GM23338 (cell line): ENCODE measurements around the gene SLC39A13. TPM values are rescaled to one million over a fixed set of nuclear protein-coding genes. Genes with fewer than 3 reads are reported as not detected.
A peak's percentile ranks its signal among the peaks of the same experiment; 100 is the strongest.

Source experiments
- ATAC-seq: fragments of 200-7000 bp; cut with Tn5 transposase; 3 replicates; pipeline ENCODE4 v1.9.1; 2020
- DNase-seq: peaks from one replicate; pipeline ENCODE4 v3.0.0-alpha.2; 2015; ENCODE audit warnings: low spot score
- H2AFZ ChIP-seq: fragments of 200-600 bp; sonication (generic); 2 replicates; pipeline ENCODE4 v1.8.0; 2016; ENCODE audit warnings: antibody characterized with exemption, mild to moderate bottlenecking, moderate library complexity
- H3F3A ChIP-seq: fragments of 200-600 bp; sonication (generic); replicated peaks from 2 replicates; pipeline ENCODE4 v1.8.0; 2017; ENCODE audit warnings: antibody characterized with exemption, mixed run types, low read depth
- H3K27ac ChIP-seq: fragments of 200-600 bp; sonication (generic); 2 replicates; pipeline ENCODE4 v1.6.1; 2016; ENCODE audit warnings: low read depth
- H3K27me3 ChIP-seq: fragments of 200-600 bp; sonication (generic); 2 replicates; pipeline ENCODE4 v1.8.0; 2016; ENCODE audit warnings: mild to moderate bottlenecking, mixed run types, moderate library complexity; ENCODE audit not compliant: insufficient read depth
- H3K36me3 ChIP-seq: fragments of 200-600 bp; sonication (generic); 2 replicates; pipeline ENCODE4 v1.8.0; 2016; ENCODE audit warnings: mild to moderate bottlenecking; ENCODE audit not compliant: insufficient read depth
- H3K4me1 ChIP-seq: fragments of 200-600 bp; sonication (generic); 2 replicates; pipeline ENCODE4 v1.8.0; 2016; ENCODE audit warnings: mild to moderate bottlenecking, moderate library complexity; ENCODE audit not compliant: insufficient read depth
- H3K4me2 ChIP-seq: fragments of 200-600 bp; sonication (generic); 2 replicates; pipeline ENCODE4 v1.7.1; 2017; ENCODE audit warnings: mixed run types
- H3K4me3 ChIP-seq: fragments of 200-600 bp; sonication (generic); 2 replicates; pipeline ENCODE4 v1.6.1; 2016; ENCODE audit warnings: mixed run types
- H3K79me2 ChIP-seq: fragments of 200-600 bp; sonication (generic); replicated peaks from 2 replicates; pipeline ENCODE4 v1.8.0; 2017; ENCODE audit warnings: mild to moderate bottlenecking; ENCODE audit not compliant: insufficient read depth
- H3K9me2 ChIP-seq: fragments of 200-600 bp; sonication (generic); 2 replicates; pipeline ENCODE4 v1.8.0; 2017; ENCODE audit not compliant: insufficient read depth
- H4K20me1 ChIP-seq: fragments of 200-600 bp; sonication (generic); replicated peaks from 2 replicates; pipeline ENCODE4 v1.8.0; 2017; ENCODE audit warnings: mild to moderate bottlenecking; ENCODE audit not compliant: insufficient read depth
- H3K27ac Mint-ChIP-seq: 2 replicates; pipeline ENCODE4 v1.8.0; 2020; ENCODE audit warnings: inconsistent platforms, mild to moderate bottlenecking, moderate library complexity, mixed read lengths
- H3K27me3 Mint-ChIP-seq: 3 replicates; pipeline ENCODE4 v1.8.0; 2022; ENCODE audit warnings: low read depth, mild to moderate bottlenecking, moderate library complexity, mixed read lengths, inconsistent platforms; ENCODE audit not compliant: insufficient read depth, poor library complexity
- H3K36me3 Mint-ChIP-seq: 3 replicates; pipeline ENCODE4 v1.8.0; 2021; ENCODE audit warnings: low read depth, mild to moderate bottlenecking, inconsistent platforms, moderate library complexity, mixed read lengths
- H3K4me1 Mint-ChIP-seq: 3 replicates; pipeline ENCODE4 v1.8.0; 2020; ENCODE audit warnings: mild to moderate bottlenecking, inconsistent platforms, mixed read lengths
- H3K4me3 Mint-ChIP-seq: 3 replicates; pipeline ENCODE4 v1.8.0; 2021; ENCODE audit warnings: moderate library complexity, mild to moderate bottlenecking, inconsistent platforms, mixed read lengths
- H3K9me3 Mint-ChIP-seq: 3 replicates; pipeline ENCODE4 v1.8.0; 2020; ENCODE audit warnings: moderate library complexity, mild to moderate bottlenecking, inconsistent platforms, mixed read lengths
- CTCF ChIP-seq, 2 experiments: fragments of 200-600 bp in 1 of 2; sonication (generic) in 1 of 2; conservative IDR thresholded peaks; 2 replicates each; pipeline versions ENCODE4 v1.5.1 to v1.6.1; 2016 to 2017; ENCODE audit warnings: antibody characterized with exemption in 2 of 2, low read depth in 2 of 2, mild to moderate bottlenecking in 2 of 2, moderate library complexity in 1 of 2
- ETS1 ChIP-seq: IDR thresholded peaks from 2 replicates; pipeline ENCODE4 v1.6.1; 2016; ENCODE audit warnings: antibody characterized with exemption
- EZH2 ChIP-seq: fragments of 200-600 bp; sonication (generic); IDR thresholded peaks from one replicate; pipeline ENCODE4 v1.8.0; 2017; ENCODE audit warnings: antibody characterized with exemption, mild to moderate bottlenecking, low read depth; ENCODE audit not compliant: unreplicated experiment
- NANOG ChIP-seq: IDR thresholded peaks from 2 replicates; pipeline ENCODE4 v1.6.1; 2016; ENCODE audit warnings: antibody characterized with exemption, borderline replicate concordance
- POLR2AphosphoS5 ChIP-seq: IDR thresholded peaks from 2 replicates; pipeline ENCODE4 v1.6.1; 2016; ENCODE audit warnings: antibody characterized with exemption, low read depth
- STAT1 ChIP-seq: IDR thresholded peaks from one replicate; pipeline ENCODE4 v1.6.1; 2016; ENCODE audit warnings: antibody characterized with exemption; ENCODE audit not compliant: unreplicated experiment
- ZNF462 ChIP-seq: fragments of 250-450 bp; sonication (Bioruptor Pico); IDR thresholded peaks from 2 replicates; pipeline ENCODE4 v1.5.0; 2020; ENCODE audit warnings: mild to moderate bottlenecking, moderate library complexity
- polyA plus RNA-seq: library from polyadenylated mRNA; unstranded; fragments of >200 nt; fragmentation: Nextera tagmentation; extraction: Ambion mirVana; gene quantifications from 2 replicates; pipeline ENCODE4 v1.2.1, GENCODE V29; 2016
- total RNA-seq: library from RNA; depleted of rRNA; stranded (reverse); fragments of >200 nt; shearing (Covaris generic); gene quantifications from 2 replicates; pipeline ENCODE4 v1.2.3, GENCODE V29; 2014

The SLC39A13 gene
- total and polyA plus RNA-seq, 2 experiments from 2014 or later: 15.8 to 32.7 TPM

- no peak for TF ChIP-seq ETS1
- no peak for TF ChIP-seq POLR2AphosphoS5
Observed at GRCh38 chr11:47442514-47442913, 34.1 kb downstream of the SLC39A13 start (continued).

- H2AFZ ChIP-seq: no peak overlapping the region
- no peaks in the 10 kb centered on the region for H3K36me3 Mint-ChIP-seq
- H3F3A ChIP-seq: no peaks in the 10 kb centered on the region
- ATAC-seq: peak; percentile 77
- H3K27ac ChIP-seq: 0 out of 2 replicates have a peak overlapping the region, but pooled peaks have one; percentile 26
- no peak overlapping the region for H3K27ac Mint-ChIP-seq
- H3K4me3 Mint-ChIP-seq: no peak overlapping the region
- no peaks in the 10 kb centered on the region for H3K79me2 ChIP-seq
- H3K4me2 ChIP-seq: no peak overlapping the region
- H3K4me1 Mint-ChIP-seq: no peaks in the 10 kb centered on the region
- H3K9me3 Mint-ChIP-seq: no peaks in the 10 kb centered on the region
- no peak for TF ChIP-seq EZH2
- no peak for TF ChIP-seq POLR2AphosphoS5
- no peak for TF ChIP-seq ZNF462 (CRISPR knock-in tag)
- no peak for TF ChIP-seq NANOG
- no peak for TF ChIP-seq STAT1
- 0 out of 4 replicates have a peak, but pooled peaks of 1 of the 2 experiments have one; percentile 16 for TF ChIP-seq CTCF (conservative IDR thresholded peaks at IDR 0.05; ENCODE audit: low read depth in 2 of 2)
- H3K36me3 ChIP-seq: no peaks in the 10 kb centered on the region
- peak; percentile 59 for DNase-seq
- no peaks in the 10 kb centered on the region for H3K27me3 Mint-ChIP-seq
- H3K27me3 ChIP-seq: no peaks in the 10 kb centered on the region
- no peaks in the 10 kb centered on the region for H3K4me1 ChIP-seq
- no peaks in the 10 kb centered on the region for H4K20me1 ChIP-seq
- H3K9me2 ChIP-seq: no peaks in the 10 kb centered on the region
- no peak overlapping the region for H3K4me3 ChIP-seq
Observed at GRCh38 chr11:47443028-47443700, 34.8 kb downstream of the SLC39A13 start.
